Measurements from ENCODE around the gene ENTPD8. TPM values are rescaled to one million over a fixed set of nuclear protein-coding genes. Genes with fewer than 3 reads are reported as not detected.

Gene ENTPD8
- total and polyA plus RNA-seq, 2 donors (not counting 1 experiment from before 2014, with no cell fraction given): not detected

DNA sequence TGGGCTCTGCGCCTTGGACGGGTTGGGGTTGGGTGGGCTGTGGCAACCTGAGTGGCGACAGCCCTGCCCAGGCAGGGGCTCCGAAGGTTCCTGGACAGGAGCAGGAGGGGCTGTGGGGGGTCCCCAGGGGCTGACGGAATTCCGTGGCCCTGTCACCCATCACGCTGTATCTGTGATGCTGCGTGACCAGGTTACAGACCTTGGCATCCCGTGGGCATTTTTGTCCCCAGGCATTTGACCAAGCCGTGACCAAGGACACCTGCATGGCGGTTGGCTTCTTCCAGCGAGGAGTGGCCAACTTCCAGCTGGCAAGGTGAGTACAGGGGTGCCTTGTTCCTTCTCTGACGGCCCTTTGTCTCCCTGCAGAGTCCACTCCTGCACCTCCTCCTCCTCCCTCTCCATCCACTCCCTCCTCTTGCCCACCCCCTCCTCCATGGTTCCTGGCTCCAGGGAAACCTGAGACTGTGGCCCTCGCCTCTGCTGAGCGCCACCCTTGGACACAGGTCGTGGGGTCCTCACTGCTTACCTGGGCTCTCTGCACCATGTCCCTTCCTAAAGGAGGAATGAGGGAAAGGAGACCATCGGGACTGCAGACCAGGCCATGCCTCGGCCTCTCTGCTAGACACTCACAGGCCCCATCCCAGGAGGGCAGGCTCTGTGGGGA lies 15.0 kb downstream of the ENTPD8 start:
- TF ChIP-seq, protein P1, sequence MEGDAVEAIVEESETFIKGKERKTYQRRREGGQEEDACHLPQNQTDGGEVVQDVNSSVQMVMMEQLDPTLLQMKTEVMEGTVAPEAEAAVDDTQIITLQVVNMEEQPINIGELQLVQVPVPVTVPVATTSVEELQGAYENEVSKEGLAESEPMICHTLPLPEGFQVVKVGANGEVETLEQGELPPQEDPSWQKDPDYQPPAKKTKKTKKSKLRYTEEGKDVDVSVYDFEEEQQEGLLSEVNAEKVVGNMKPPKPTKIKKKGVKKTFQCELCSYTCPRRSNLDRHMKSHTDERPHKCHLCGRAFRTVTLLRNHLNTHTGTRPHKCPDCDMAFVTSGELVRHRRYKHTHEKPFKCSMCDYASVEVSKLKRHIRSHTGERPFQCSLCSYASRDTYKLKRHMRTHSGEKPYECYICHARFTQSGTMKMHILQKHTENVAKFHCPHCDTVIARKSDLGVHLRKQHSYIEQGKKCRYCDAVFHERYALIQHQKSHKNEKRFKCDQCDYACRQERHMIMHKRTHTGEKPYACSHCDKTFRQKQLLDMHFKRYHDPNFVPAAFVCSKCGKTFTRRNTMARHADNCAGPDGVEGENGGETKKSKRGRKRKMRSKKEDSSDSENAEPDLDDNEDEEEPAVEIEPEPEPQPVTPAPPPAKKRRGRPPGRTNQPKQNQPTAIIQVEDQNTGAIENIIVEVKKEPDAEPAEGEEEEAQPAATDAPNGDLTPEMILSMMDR (IDR thresholded peaks at IDR 0.05): no peak
- no peak for TF ChIP-seq EZH2 (IDR thresholded peaks at IDR 0.05; ENCODE audit: borderline replicate concordance, insufficient read depth, low read depth, low read length, poor library complexity, severe bottlenecking)
- no peak for ATAC-seq (ENCODE audit: low read depth)
- 94% methylated on average over 14 of the region's 18 CpGs for WGBS (ENCODE audit: insufficient coverage)

More for the DNA sequence above, 15.0 kb downstream of the ENTPD8 start:
- intact Hi-C loops (cut with micrococcal nuclease): no loop called here
- H4K20me1 ChIP-seq (ENCODE audit: control insufficient read depth, insufficient read depth, low read length, poor library complexity, severe bottlenecking): no peaks in the 10 kb centered on the region
- no peaks in the 10 kb centered on the region for H3K36me3 ChIP-seq (replicated peaks in 1 of 2; ENCODE audit: control extremely low read depth in 1 of 2, control insufficient read depth in 1 of 2, extremely low read depth in 1 of 2, insufficient read depth in 2 of 2, low read length in 1 of 2)
- no peak for DNase-seq
- Mint-ChIP-seq H3K27me3 (no peaks in the 10 kb centered on the region), H3K4me1 (peaks cover 20% of the 10 kb centered on the region), H3K4me3 (no peak overlapping the region), H3K27ac (no peak overlapping the region), H3K9me3 (ENCODE audit: insufficient read depth) (no peaks in the 10 kb centered on the region)
- H3K79me2 ChIP-seq (ENCODE audit: control insufficient read depth, insufficient read depth, low read length): no peaks in the 10 kb centered on the region
- H2AFZ ChIP-seq (ENCODE audit: insufficient read depth, low read depth, low read length, poor library complexity, severe bottlenecking): no peak overlapping the region
- H3K9me3 ChIP-seq (ENCODE audit: control extremely low read depth in 1 of 3, control insufficient read depth in 2 of 3, insufficient read depth in 1 of 3, low read length in 2 of 3): peaks cover 0 to 10% (median 0%) of the 10 kb centered on the region in 3 donors
- ChIA-PET POLR2A (no interaction called here), CTCF (interaction anchor here (1.0 kb wide), 1 partner anchor 99 kb away, joined by 4 read pairs; no protein-coding TSS in a partner anchor)
- no peak overlapping the region for H3K4me2 ChIP-seq (replicated peaks; ENCODE audit: low read depth, low read length, poor library complexity, severe bottlenecking)
- H3K9ac ChIP-seq (ENCODE audit: low read length): no peak overlapping the region
- H3K27ac ChIP-seq (ENCODE audit: low read length in 2 of 2): no peak overlapping the region
- no peak overlapping the region for H3K4me3 ChIP-seq (ENCODE audit: control extremely low read depth in 1 of 5, extremely low read depth in 1 of 5, insufficient read depth in 1 of 5, low read depth in 2 of 5, low read length in 4 of 5)
- H3K4me1 ChIP-seq (ENCODE audit: control insufficient read depth in 2 of 2, insufficient read depth in 2 of 2, low read length in 2 of 2): peaks cover 35 to 44% of the 10 kb centered on the region in 2 donors
- peaks cover 0 to 21% (median 6%) of the 10 kb centered on the region in 4 experiments for H3K27me3 ChIP-seq (replicated peaks in 1 of 4; ENCODE audit: control extremely low read depth in 1 of 4, control insufficient read depth in 3 of 4, insufficient read depth in 4 of 4, low read length in 3 of 4)

Measured in B cell (primary cell).